HepG2 (cell line): ENCODE measurements around the gene PIGL. TPM values are rescaled to one million over a fixed set of nuclear protein-coding genes. Genes with fewer than 3 reads are reported as not detected.

Experiments
- ATF7 ChIP-seq, 2 experiments: fragments of 450-650 bp in 1 of 2; sonication (generic) in 1 of 2; formaldehyde crosslinking in 1 of 2; IDR thresholded peaks; 2 replicates each; pipeline versions ENCODE4 v1.4.0 to v1.6.1; 2016 to 2020; ENCODE audit warnings: antibody characterized with exemption in 1 of 2, mild to moderate bottlenecking in 1 of 2, missing genetic modification reagents in 1 of 2
- DNMT3B ChIP-seq: conservative IDR thresholded peaks from 2 replicates; pipeline ENCODE4 v1.6.1; 2016; ENCODE audit warnings: missing biosample characterization, control low read depth
- ERF ChIP-seq: IDR thresholded peaks from 2 replicates; pipeline ENCODE4 v1.6.1; 2018; ENCODE audit warnings: missing biosample characterization, missing genetic modification reagents
- FOXJ3 ChIP-seq: sonication (generic); formaldehyde crosslinking; IDR thresholded peaks from 2 replicates; pipeline ENCODE4 v1.4.0; 2020; ENCODE audit warnings: missing genetic modification reagents, mild to moderate bottlenecking, borderline replicate concordance
- GATAD2A ChIP-seq: IDR thresholded peaks from 2 replicates; pipeline ENCODE4 v1.6.1; 2016
- HDAC2 ChIP-seq: sonication (generic); formaldehyde crosslinking; IDR thresholded peaks from 2 replicates; pipeline ENCODE4 v1.4.0; 2020; ENCODE audit warnings: missing genetic modification reagents
- KDM1A ChIP-seq: IDR thresholded peaks from 2 replicates; pipeline ENCODE4 v1.6.1; 2016; ENCODE audit warnings: missing compliant biosample characterization
- KDM6A ChIP-seq: IDR thresholded peaks from 2 replicates; pipeline ENCODE4 v1.6.1; 2016; ENCODE audit warnings: low read depth
- REPIN1 ChIP-seq: sonication (generic); formaldehyde crosslinking; IDR thresholded peaks from 2 replicates; pipeline ENCODE4 v1.8.0; 2022; ENCODE audit warnings: missing genetic modification reagents, low read depth, mild to moderate bottlenecking, borderline replicate concordance
- SIX4 ChIP-seq: sonication (generic); formaldehyde crosslinking; IDR thresholded peaks from 2 replicates; pipeline ENCODE4 v1.4.0; 2020; ENCODE audit warnings: missing genetic modification reagents
- SMAD1 ChIP-seq: sonication (generic); formaldehyde crosslinking; IDR thresholded peaks from 2 replicates; pipeline ENCODE4 v1.4.0; 2020; ENCODE audit warnings: missing genetic modification reagents, low read depth, mild to moderate bottlenecking, borderline replicate concordance
- SP1 ChIP-seq, 2 experiments: fragments of 450-650 bp in 1 of 2; sonication (generic) in 1 of 2; formaldehyde crosslinking in 1 of 2; IDR thresholded peaks; 2 replicates each; pipeline versions ENCODE4 v1.4.0 to v1.6.1; 2016 to 2020; ENCODE audit warnings: missing genetic modification reagents in 1 of 2
- ZC3H13 ChIP-seq: sonication (generic); formaldehyde crosslinking; IDR thresholded peaks from 2 replicates; pipeline ENCODE4 v1.8.1; 2023; ENCODE audit warnings: mild to moderate bottlenecking, missing genetic modification reagents, moderate library complexity
- ZNF431 ChIP-seq: sonication (generic); formaldehyde crosslinking; IDR thresholded peaks from 2 replicates; pipeline ENCODE4 v1.9.0; 2022; ENCODE audit warnings: missing genetic modification reagents, low read depth, mild to moderate bottlenecking, borderline replicate concordance
- ZNF589 ChIP-seq: sonication (generic); formaldehyde crosslinking; conservative IDR thresholded peaks from 2 replicates; pipeline ENCODE4 v1.8.0; 2022; ENCODE audit warnings: mild to moderate bottlenecking, moderate library complexity, missing genetic modification reagents
- ZNF629 ChIP-seq: sonication (generic); formaldehyde crosslinking; conservative IDR thresholded peaks from 2 replicates; pipeline ENCODE4 v1.5.0; 2020; ENCODE audit warnings: missing genetic modification reagents
- polyA plus RNA-seq, 8 experiments: library from polyadenylated mRNA; depleted of rRNA in 3 of 8; stranded (reverse) in 7 of 8; unstranded in 1 of 8; fragments of >200 nt; fragmentation: Illumina TruSeq in 4 of 8; extraction: Trizol in 4 of 8; gene quantifications; 2 replicates each; pipeline versions ENCODE4 v1.2.1 to v1.2.3, GENCODE V29; 2011 to 2016; ENCODE audit warnings: low read depth in 4 of 8, missing spikeins in 1 of 8, mixed read lengths in 1 of 8; ENCODE audit not compliant: insufficient read depth in 1 of 8
- total RNA-seq, 5 experiments: library from RNA; depleted of rRNA; stranded (reverse); fragments of >200 nt; fragmentation: Illumina TruSeq; extraction: Trizol; gene quantifications; 2 replicates each; pipeline ENCODE4 v1.2.3, GENCODE V29; 2016; ENCODE audit warnings: low read depth in 1 of 5
- TF ChIP-seq, protein P1 (sequence below): sonication (generic); formaldehyde crosslinking; IDR thresholded peaks from 2 replicates; pipeline ENCODE4 v1.4.0; 2020; ENCODE audit warnings: missing genetic modification reagents
- TF ChIP-seq, protein P2 (sequence below): sonication (generic); formaldehyde crosslinking; conservative IDR thresholded peaks from 2 replicates; pipeline ENCODE4 v1.8.1; 2023; ENCODE audit warnings: missing genetic modification reagents
- TF ChIP-seq, protein P3 (sequence below): sonication (generic); formaldehyde crosslinking; IDR thresholded peaks from 2 replicates; pipeline ENCODE4 v1.4.0; 2020; ENCODE audit warnings: missing genetic modification reagents
- TF ChIP-seq, protein P4 (sequence below), 2 experiments: fragments of 450-650 bp in 1 of 2; sonication (generic) in 1 of 2; formaldehyde crosslinking; IDR thresholded peaks; 2 replicates each; pipeline versions ENCODE4 v1.5.0 to v1.8.0; 2020 to 2022; ENCODE audit warnings: mild to moderate bottlenecking in 1 of 2, missing genetic modification reagents in 1 of 2

The PIGL gene
- total and polyA plus RNA-seq, 2 of the 13 experiments (the other 11 are each of a cell fraction or from before 2014, with no cell fraction given) = 28.5 to 63.8 TPM

DNA sequence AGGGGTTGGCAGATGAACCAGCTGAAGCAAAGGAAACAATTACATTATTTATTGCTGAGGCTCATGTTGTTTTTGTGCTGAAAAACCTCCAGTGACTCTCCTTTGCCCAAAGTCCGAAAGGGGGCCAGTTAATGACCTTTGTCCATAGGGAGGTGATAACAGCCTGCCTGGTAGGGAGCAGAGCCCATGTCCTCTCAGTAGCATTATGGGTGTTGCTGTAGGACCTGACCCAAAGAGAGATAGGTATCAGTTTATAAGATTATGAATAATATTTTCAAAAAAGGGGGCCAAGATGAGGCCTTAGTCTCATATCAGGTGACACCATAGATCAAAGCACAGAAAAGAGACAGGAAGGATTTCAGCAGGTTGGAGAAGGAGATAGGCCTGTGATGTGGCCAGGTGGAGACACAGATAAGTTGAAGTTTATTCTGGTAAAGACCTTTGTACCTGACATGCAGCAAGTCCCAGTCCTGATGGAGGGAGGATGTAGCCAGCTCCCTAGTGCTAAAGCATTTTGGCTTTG, 81.2 kb downstream of the PIGL start (continued):
- TF ChIP-seq FOXJ3 (CRISPR knock-in tag) (peak; percentile 65; the same call in 1 of the 2 replicates), REPIN1 (CRISPR knock-in tag) (peak; percentile 76), SP1 (IDR thresholded peaks at IDR 0.05) (no peak), SP1 (CRISPR knock-in tag; IDR thresholded peaks at IDR 0.05) (0 out of 2 replicates have a peak, but pooled peaks have one; percentile 9), ERF (CRISPR knock-in tag) (0 out of 2 replicates have a peak, but pooled peaks have one; percentile 20), KDM1A (peak; percentile 29; the same call in 1 of the 2 replicates), ZNF629 (CRISPR knock-in tag) (0 out of 2 replicates have a peak, but pooled peaks have one; percentile 13), GATAD2A (CRISPR knock-in tag) (peak; percentile 68), SIX4 (CRISPR knock-in tag) (peak; percentile 44; the same call in 1 of the 2 replicates), HDAC2 (CRISPR knock-in tag) (peak; percentile 32; the same call in 1 of the 2 replicates), SMAD1 (CRISPR knock-in tag) (no peak), ZNF589 (CRISPR knock-in tag) (no peak), ZC3H13 (no peak), DNMT3B (CRISPR knock-in tag) (no peak), ATF7 (IDR thresholded peaks at IDR 0.05) (no peak), ATF7 (CRISPR knock-in tag; IDR thresholded peaks at IDR 0.05) (no peak), KDM6A (peak; percentile 92), ZNF431 (CRISPR knock-in tag) (0 out of 2 replicates have a peak, but pooled peaks have one; percentile 4)
- TF ChIP-seq, protein P1, sequence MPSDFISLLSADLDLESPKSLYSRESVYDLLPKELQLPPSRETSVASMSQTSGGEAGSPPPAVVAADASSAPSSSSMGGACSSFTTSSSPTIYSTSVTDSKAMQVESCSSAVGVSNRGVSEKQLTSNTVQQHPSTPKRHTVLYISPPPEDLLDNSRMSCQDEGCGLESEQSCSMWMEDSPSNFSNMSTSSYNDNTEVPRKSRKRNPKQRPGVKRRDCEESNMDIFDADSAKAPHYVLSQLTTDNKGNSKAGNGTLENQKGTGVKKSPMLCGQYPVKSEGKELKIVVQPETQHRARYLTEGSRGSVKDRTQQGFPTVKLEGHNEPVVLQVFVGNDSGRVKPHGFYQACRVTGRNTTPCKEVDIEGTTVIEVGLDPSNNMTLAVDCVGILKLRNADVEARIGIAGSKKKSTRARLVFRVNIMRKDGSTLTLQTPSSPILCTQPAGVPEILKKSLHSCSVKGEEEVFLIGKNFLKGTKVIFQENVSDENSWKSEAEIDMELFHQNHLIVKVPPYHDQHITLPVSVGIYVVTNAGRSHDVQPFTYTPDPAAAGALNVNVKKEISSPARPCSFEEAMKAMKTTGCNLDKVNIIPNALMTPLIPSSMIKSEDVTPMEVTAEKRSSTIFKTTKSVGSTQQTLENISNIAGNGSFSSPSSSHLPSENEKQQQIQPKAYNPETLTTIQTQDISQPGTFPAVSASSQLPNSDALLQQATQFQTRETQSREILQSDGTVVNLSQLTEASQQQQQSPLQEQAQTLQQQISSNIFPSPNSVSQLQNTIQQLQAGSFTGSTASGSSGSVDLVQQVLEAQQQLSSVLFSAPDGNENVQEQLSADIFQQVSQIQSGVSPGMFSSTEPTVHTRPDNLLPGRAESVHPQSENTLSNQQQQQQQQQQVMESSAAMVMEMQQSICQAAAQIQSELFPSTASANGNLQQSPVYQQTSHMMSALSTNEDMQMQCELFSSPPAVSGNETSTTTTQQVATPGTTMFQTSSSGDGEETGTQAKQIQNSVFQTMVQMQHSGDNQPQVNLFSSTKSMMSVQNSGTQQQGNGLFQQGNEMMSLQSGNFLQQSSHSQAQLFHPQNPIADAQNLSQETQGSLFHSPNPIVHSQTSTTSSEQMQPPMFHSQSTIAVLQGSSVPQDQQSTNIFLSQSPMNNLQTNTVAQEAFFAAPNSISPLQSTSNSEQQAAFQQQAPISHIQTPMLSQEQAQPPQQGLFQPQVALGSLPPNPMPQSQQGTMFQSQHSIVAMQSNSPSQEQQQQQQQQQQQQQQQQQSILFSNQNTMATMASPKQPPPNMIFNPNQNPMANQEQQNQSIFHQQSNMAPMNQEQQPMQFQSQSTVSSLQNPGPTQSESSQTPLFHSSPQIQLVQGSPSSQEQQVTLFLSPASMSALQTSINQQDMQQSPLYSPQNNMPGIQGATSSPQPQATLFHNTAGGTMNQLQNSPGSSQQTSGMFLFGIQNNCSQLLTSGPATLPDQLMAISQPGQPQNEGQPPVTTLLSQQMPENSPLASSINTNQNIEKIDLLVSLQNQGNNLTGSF = no peak
- TF ChIP-seq, protein P2, sequence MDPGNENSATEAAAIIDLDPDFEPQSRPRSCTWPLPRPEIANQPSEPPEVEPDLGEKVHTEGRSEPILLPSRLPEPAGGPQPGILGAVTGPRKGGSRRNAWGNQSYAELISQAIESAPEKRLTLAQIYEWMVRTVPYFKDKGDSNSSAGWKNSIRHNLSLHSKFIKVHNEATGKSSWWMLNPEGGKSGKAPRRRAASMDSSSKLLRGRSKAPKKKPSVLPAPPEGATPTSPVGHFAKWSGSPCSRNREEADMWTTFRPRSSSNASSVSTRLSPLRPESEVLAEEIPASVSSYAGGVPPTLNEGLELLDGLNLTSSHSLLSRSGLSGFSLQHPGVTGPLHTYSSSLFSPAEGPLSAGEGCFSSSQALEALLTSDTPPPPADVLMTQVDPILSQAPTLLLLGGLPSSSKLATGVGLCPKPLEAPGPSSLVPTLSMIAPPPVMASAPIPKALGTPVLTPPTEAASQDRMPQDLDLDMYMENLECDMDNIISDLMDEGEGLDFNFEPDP (CRISPR knock-in tag) = 0 out of 2 replicates have a peak, but pooled peaks have one; percentile 66
- TF ChIP-seq, protein P3, sequence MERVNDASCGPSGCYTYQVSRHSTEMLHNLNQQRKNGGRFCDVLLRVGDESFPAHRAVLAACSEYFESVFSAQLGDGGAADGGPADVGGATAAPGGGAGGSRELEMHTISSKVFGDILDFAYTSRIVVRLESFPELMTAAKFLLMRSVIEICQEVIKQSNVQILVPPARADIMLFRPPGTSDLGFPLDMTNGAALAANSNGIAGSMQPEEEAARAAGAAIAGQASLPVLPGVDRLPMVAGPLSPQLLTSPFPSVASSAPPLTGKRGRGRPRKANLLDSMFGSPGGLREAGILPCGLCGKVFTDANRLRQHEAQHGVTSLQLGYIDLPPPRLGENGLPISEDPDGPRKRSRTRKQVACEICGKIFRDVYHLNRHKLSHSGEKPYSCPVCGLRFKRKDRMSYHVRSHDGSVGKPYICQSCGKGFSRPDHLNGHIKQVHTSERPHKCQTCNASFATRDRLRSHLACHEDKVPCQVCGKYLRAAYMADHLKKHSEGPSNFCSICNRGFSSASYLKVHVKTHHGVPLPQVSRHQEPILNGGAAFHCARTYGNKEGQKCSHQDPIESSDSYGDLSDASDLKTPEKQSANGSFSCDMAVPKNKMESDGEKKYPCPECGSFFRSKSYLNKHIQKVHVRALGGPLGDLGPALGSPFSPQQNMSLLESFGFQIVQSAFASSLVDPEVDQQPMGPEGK (CRISPR knock-in tag) = peak; percentile 76
- TF ChIP-seq, protein P4, sequence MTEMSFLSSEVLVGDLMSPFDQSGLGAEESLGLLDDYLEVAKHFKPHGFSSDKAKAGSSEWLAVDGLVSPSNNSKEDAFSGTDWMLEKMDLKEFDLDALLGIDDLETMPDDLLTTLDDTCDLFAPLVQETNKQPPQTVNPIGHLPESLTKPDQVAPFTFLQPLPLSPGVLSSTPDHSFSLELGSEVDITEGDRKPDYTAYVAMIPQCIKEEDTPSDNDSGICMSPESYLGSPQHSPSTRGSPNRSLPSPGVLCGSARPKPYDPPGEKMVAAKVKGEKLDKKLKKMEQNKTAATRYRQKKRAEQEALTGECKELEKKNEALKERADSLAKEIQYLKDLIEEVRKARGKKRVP (CRISPR knock-in tag; IDR thresholded peaks at IDR 0.05) = 0 out of 4 replicates have a peak, but pooled peaks of 1 of the 2 experiments have one; percentile 6
